Endothelial cell of umbilical vein (primary cell): ENCODE results near the gene TEAD3. TPM values are rescaled to one million over a fixed set of nuclear protein-coding genes. Genes with fewer than 3 reads are reported as not detected.

ENCODE experiments used
- BruUV-seq: library from RNA; stranded (reverse); fragments of 400-500 nt; replicated peaks from 2 replicates; lab custom pipeline; 2021; lab: Mats Ljungman, UMichigan
- CTCF ChIA-PET: fragments of 300-600, 350-600 bp; sonication (Branson Sonifier 250); formaldehyde crosslinking; loops from one replicate; lab custom pipeline; 2021; ENCODE audit warnings: antibody characterized with exemption, inconsistent platforms; lab: Charles Lee
- POLR2A ChIA-PET: fragments of 300-600, 350-600 bp; sonication (Branson Sonifier 250); formaldehyde crosslinking; loops from one replicate; lab custom pipeline; 2021; ENCODE audit warnings: antibody characterized with exemption, inconsistent platforms; lab: Charles Lee
- DNase-seq: peaks from one replicate; pipeline ENCODE4 v3.0.0-alpha.2; 2011; ENCODE audit warnings: low read depth, low spot score
- FAIRE-seq: peaks from 2 replicates; lab custom pipeline; 2011; peaks lifted over from hg19 to GRCh38; lab: Jason Lieb, UNC
- H2AFZ ChIP-seq: 2 replicates; pipeline ENCODE4 v1.6.0; 2012; ENCODE audit warnings: low read depth, low read length, control low read depth, inconsistent platforms
- H3K27ac ChIP-seq: 2 replicates; pipeline ENCODE4 v1.5.1; 2011; ENCODE audit warnings: low read depth, mild to moderate bottlenecking, control low read depth, low read length, moderate library complexity; ENCODE audit not compliant: insufficient read depth
- H3K27me3 ChIP-seq, 2 experiments: 2 replicates each; pipeline versions ENCODE4 v1.6.0 to v1.6.1; 2011; ENCODE audit warnings: low read length in 2 of 2, mixed read lengths in 1 of 2; ENCODE audit not compliant: control insufficient read depth in 2 of 2, insufficient read depth in 2 of 2
- H3K36me3 ChIP-seq, 2 experiments: 2 replicates in 1 of 2; 3 replicates in 1 of 2; pipeline ENCODE4 v1.5.1; 2011; ENCODE audit warnings: low read length in 2 of 2, mild to moderate bottlenecking in 1 of 2, moderate library complexity in 1 of 2; ENCODE audit not compliant: control insufficient read depth in 2 of 2, insufficient read depth in 2 of 2; ENCODE audit errors: extremely low read depth in 1 of 2
- H3K4me1 ChIP-seq: 3 replicates; pipeline ENCODE4 v1.5.1; 2011; ENCODE audit warnings: mild to moderate bottlenecking, low read length; ENCODE audit not compliant: control insufficient read depth, insufficient read depth; ENCODE audit errors: extremely low read depth
- H3K4me2 ChIP-seq: 2 replicates; pipeline ENCODE4 v1.6.1; 2011; ENCODE audit warnings: low read length, control low read depth, mixed read lengths; ENCODE audit not compliant: insufficient read depth
- H3K4me3 ChIP-seq, 3 experiments: fragments of 200-600 bp in 1 of 3; sonication (generic), shearing (Covaris generic) in 1 of 3; replicated peaks in 1 of 3; 2 replicates each; pipeline ENCODE4 v1.5.1; 2011 to 2016; ENCODE audit warnings: control low read depth in 3 of 3, low read length in 3 of 3, mild to moderate bottlenecking in 2 of 3, inconsistent platforms in 1 of 3, low read depth in 1 of 3, moderate library complexity in 1 of 3; ENCODE audit not compliant: insufficient read depth in 1 of 3
- H3K79me2 ChIP-seq: 2 replicates; pipeline ENCODE4 v1.6.0; 2012; ENCODE audit warnings: low read length, inconsistent platforms; ENCODE audit not compliant: control insufficient read depth, insufficient read depth
- H3K9ac ChIP-seq: replicated peaks from 2 replicates; pipeline ENCODE3; 2011; ENCODE audit warnings: low read length, control low read depth; ENCODE audit not compliant: insufficient read depth; ENCODE audit errors: extremely low read depth
- H3K9me1 ChIP-seq: replicated peaks from 3 replicates; pipeline ENCODE4 v1.6.0; 2011; ENCODE audit warnings: mild to moderate bottlenecking, low read length; ENCODE audit not compliant: control insufficient read depth, insufficient read depth; ENCODE audit errors: extremely low read depth
- H3K9me3 ChIP-seq: replicated peaks from 2 replicates; pipeline ENCODE4 v1.5.1; 2012; ENCODE audit warnings: low read length, inconsistent platforms; ENCODE audit not compliant: control insufficient read depth, insufficient read depth
- H4K20me1 ChIP-seq: replicated peaks from 2 replicates; pipeline ENCODE3; 2011; ENCODE audit warnings: mild to moderate bottlenecking, low read length; ENCODE audit not compliant: control insufficient read depth, insufficient read depth; ENCODE audit errors: extremely low read depth
- EZH2 ChIP-seq: IDR thresholded peaks from 2 replicates; pipeline ENCODE4 v1.6.1; 2012; ENCODE audit warnings: borderline replicate concordance, low read depth, mild to moderate bottlenecking, moderate library complexity, low read length, inconsistent platforms; ENCODE audit not compliant: severe bottlenecking
- JUN ChIP-seq: IDR thresholded peaks from 2 replicates; pipeline ENCODE4 v1.6.1; 2011; ENCODE audit warnings: borderline replicate concordance, low read depth; ENCODE audit not compliant: insufficient read length, insufficient read depth
- POLR2A ChIP-seq: IDR thresholded peaks from 2 replicates; pipeline ENCODE4 v1.6.1; 2012; ENCODE audit warnings: low read depth, mild to moderate bottlenecking, control low read depth, low read length
- dilution Hi-C: fragments of 300-500 bp; cut with MboI; formaldehyde crosslinking; loops from one replicate; pipeline ENCODE4 v1.15.0; 2019; ENCODE audit warnings: low sequenced_read_pairs; ENCODE audit not compliant: extremely low pct_ligation_motif_present
- intact Hi-C: fragments of 100-400 bp; cut with micrococcal nuclease; formaldehyde crosslinking; loops from one replicate; pipeline ENCODE4 v1.10.0; 2022
- polyA plus RNA-seq, 4 experiments: library from polyadenylated mRNA; depleted of rRNA in 3 of 4; stranded (reverse) in 3 of 4; unstranded in 1 of 4; fragments of >200 nt; gene quantifications; 2 replicates each; pipeline versions ENCODE4 v1.2.1 to v1.2.3, GENCODE V29; 2011 to 2012; ENCODE audit warnings: missing spikeins in 1 of 4
- total RNA-seq: library from RNA; stranded (reverse); gene quantifications from 2 replicates; pipeline ENCODE4 v1.2.3, GENCODE V29; 2021
- TF ChIP-seq, protein P1 (sequence below): IDR thresholded peaks from 2 replicates; pipeline ENCODE4 v1.6.1; 2011; ENCODE audit not compliant: insufficient read depth, insufficient read length

TEAD3 gene
- total and polyA plus RNA-seq, 2 donors (not counting 3 experiments of a cell fraction or from before 2014, with no cell fraction given): 1.1 to 1.6 TPM

DNA sequence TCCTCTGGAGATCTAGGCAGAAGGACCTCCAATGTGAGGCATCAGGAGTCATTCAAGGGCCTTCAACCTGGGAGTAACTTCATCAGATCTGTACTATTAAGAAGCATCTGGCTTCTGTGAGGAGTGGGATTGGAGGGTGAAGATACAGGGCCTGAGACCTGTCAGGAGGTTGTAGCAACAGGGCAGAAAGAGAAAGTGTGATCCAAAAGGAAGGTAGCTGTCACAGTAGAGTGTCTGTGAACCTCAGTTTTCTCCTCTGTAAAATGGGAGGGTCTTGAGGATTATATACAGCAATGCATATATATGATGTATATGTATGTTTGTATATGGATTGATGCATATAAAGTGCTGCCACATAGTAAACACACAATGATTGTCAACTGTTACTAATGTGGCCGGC, 31.2 kb downstream of the TEAD3 start:
- H3K4me3 ChIP-seq: no peak overlapping the region
- no peak overlapping the region for H3K27ac ChIP-seq
- ChIA-PET CTCF (interaction anchor here (0.8 to 2.3 kb wide), 7 partner anchors 10 to 271 kb away, joined by 3 to 11 read pairs (median 4); partner anchors contain the start of genes ARMC12 and PPARD), POLR2A (interaction anchor here (0.6 kb wide), 1 partner anchor 191 kb away, joined by 3 read pairs; no protein-coding TSS in a partner anchor)
- H4K20me1 ChIP-seq: peaks cover 5% of the 10 kb centered on the region
- H3K9me1 ChIP-seq: no peaks in the 10 kb centered on the region
- dilution Hi-C loops (no loop called here), intact Hi-C loops (no loop called here)
- no peak overlapping the region for H2AFZ ChIP-seq
- BruUV-seq: no TSS peak
- DNase-seq: no peak
- FAIRE-seq: no peak
- no peaks in the 10 kb centered on the region for H3K9me3 ChIP-seq
- no peak overlapping the region for H3K9ac ChIP-seq
- TF ChIP-seq, protein P1, sequence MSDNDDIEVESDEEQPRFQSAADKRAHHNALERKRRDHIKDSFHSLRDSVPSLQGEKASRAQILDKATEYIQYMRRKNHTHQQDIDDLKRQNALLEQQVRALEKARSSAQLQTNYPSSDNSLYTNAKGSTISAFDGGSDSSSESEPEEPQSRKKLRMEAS: no peak
- TF ChIP-seq JUN (no peak), EZH2 (no peak)
- no peak overlapping the region for H3K4me2 ChIP-seq
- no peaks in the 10 kb centered on the region for H3K27me3 ChIP-seq
- peaks cover 3 to 9% of the 10 kb centered on the region in 2 experiments for H3K36me3 ChIP-seq
- peaks cover 18% of the 10 kb centered on the region for H3K4me1 ChIP-seq
- H3K79me2 ChIP-seq: peaks cover 24% of the 10 kb centered on the region

DNA sequence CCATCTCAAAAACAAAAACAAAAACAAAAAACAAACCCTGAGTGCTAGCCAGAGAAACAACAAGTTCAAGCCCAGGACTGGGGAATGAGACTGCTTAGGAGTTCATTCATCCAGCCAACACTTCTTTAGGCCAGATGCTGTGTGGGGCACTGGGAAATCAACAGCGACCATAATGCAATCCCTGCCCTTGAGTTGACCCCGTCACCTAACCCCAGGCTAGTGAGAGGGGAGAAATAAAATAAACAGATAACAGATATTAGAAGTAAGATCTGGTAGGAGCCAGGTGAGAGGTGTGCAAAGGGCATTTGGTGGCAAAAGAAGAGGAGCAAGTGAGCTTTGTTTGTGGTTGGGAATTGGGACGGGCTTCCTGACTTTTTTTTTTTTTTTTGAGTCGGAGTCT, 33.6 kb downstream of the TEAD3 start:
- DNase-seq: no peak
- Histone ChIP-seq H3K36me3 (peaks cover 0 to 9% of the 10 kb centered on the region in 2 experiments), H3K79me2 (peaks cover 1% of the 10 kb centered on the region), H2AFZ (no peak overlapping the region), H3K4me2 (no peak overlapping the region), H4K20me1 (no peaks in the 10 kb centered on the region), H3K9ac (no peak overlapping the region), H3K4me1 (peaks cover 5% of the 10 kb centered on the region), H3K9me3 (no peaks in the 10 kb centered on the region), H3K27ac (no peak overlapping the region), H3K9me1 (no peaks in the 10 kb centered on the region), H3K4me3 (no peak overlapping the region), H3K27me3 (no peaks in the 10 kb centered on the region)
- no peak for TF ChIP-seq POLR2A
- TF ChIP-seq JUN: no peak
- FAIRE-seq: no peak
- intact Hi-C loops (no loop called here), dilution Hi-C loops (no loop called here)
- CTCF ChIA-PET: interaction anchor here (0.6 kb wide), 1 partner anchor 129 kb away, joined by 3 read pairs; no protein-coding TSS in a partner anchor
- POLR2A ChIA-PET: no interaction called here
- BruUV-seq: no TSS peak
